SK-N-SH (cell line): ENCODE measurements around the gene HIBADH. TPM values are rescaled to one million over a fixed set of nuclear protein-coding genes. Genes with fewer than 3 reads are reported as not detected.
A peak's percentile ranks its signal among the peaks of the same experiment; 100 is the strongest.

Experiments
- CTCF ChIA-PET: fragments of 300-600, 350-600 bp; formaldehyde crosslinking; extraction: SDS; loops from one replicate; lab custom pipeline; 2021; lab: Yijun Ruan, JAX
- POLR2A ChIA-PET: fragments of 350-600 bp; sonication (Branson Sonifier 250); formaldehyde crosslinking; extraction: SDS; loops from one replicate; lab custom pipeline; 2020; ENCODE audit warnings: antibody characterized with exemption, inconsistent platforms; lab: Yijun Ruan, JAX
- DNase-seq: peaks from one replicate; pipeline ENCODE4 v3.0.0; 2012
- H2AFZ ChIP-seq: fragments of 200-600 bp; sonication (generic); 2 replicates; pipeline ENCODE4 v1.8.1; 2016; ENCODE audit warnings: antibody characterized with exemption, mild to moderate bottlenecking, low read depth
- H3F3A ChIP-seq: fragments of 200-600 bp; sonication (generic); replicated peaks from 2 replicates; pipeline ENCODE3; 2016; ENCODE audit warnings: antibody characterized with exemption, mild to moderate bottlenecking; ENCODE audit not compliant: insufficient read depth
- H3K27ac ChIP-seq, 2 experiments: fragments of 200-500 bp in 1 of 2; fragments of 200-600 bp in 1 of 2; sonication (Bioruptor generic) in 1 of 2; sonication (generic), shearing (Covaris generic) in 1 of 2; 2 replicates each; pipeline versions ENCODE4 v1.5.1 to v1.6.1; 2014 to 2016; ENCODE audit warnings: low read depth in 2 of 2, inconsistent platforms in 1 of 2, low read length in 1 of 2, mild to moderate bottlenecking in 1 of 2, mixed read lengths in 1 of 2
- H3K27me3 ChIP-seq: fragments of 200-600 bp; sonication (generic), shearing (Covaris generic); 2 replicates; pipeline ENCODE4 v1.6.1; 2016; ENCODE audit warnings: mixed run types; ENCODE audit not compliant: insufficient read depth
- H3K36me3 ChIP-seq, 2 experiments: fragments of 200-500 bp in 1 of 2; fragments of 200-600 bp in 1 of 2; sonication (Bioruptor generic) in 1 of 2; sonication (generic) in 1 of 2; replicated peaks in 1 of 2; 2 replicates each; pipeline versions ENCODE3 to v1.5.1; 2014 to 2016; ENCODE audit warnings: low read length in 1 of 2, mild to moderate bottlenecking in 1 of 2; ENCODE audit not compliant: insufficient read depth in 2 of 2, control insufficient read depth in 1 of 2
- H3K4me1 ChIP-seq, 2 experiments: fragments of 200-500 bp in 1 of 2; fragments of 200-600 bp in 1 of 2; sonication (Bioruptor generic) in 1 of 2; sonication (generic), shearing (Covaris generic) in 1 of 2; 2 replicates each; pipeline versions ENCODE4 v1.5.1 to v1.6.1; 2014 to 2016; ENCODE audit warnings: low read depth in 1 of 2, low read length in 1 of 2, mixed run types in 1 of 2; ENCODE audit not compliant: insufficient read depth in 2 of 2, control insufficient read depth in 1 of 2
- H3K4me2 ChIP-seq: fragments of 200-600 bp; sonication (generic), shearing (Covaris generic); 2 replicates; pipeline ENCODE4 v1.6.1; 2017; ENCODE audit warnings: mixed run types
- H3K4me3 ChIP-seq, 2 experiments: fragments of 200-500 bp in 1 of 2; fragments of 200-600 bp in 1 of 2; sonication (Bioruptor generic) in 1 of 2; sonication (generic), shearing (Covaris generic) in 1 of 2; 2 replicates each; pipeline versions ENCODE4 v1.5.1 to v1.8.1; 2014 to 2016; ENCODE audit warnings: low read depth in 2 of 2, inconsistent platforms in 1 of 2, low read length in 1 of 2, mild to moderate bottlenecking in 1 of 2, mixed read lengths in 1 of 2, moderate library complexity in 1 of 2
- H3K79me2 ChIP-seq: fragments of 200-600 bp; sonication (generic); 2 replicates; pipeline ENCODE4 v1.8.1; 2017; ENCODE audit warnings: mild to moderate bottlenecking; ENCODE audit not compliant: insufficient read depth
- H3K9ac ChIP-seq: fragments of 200-600 bp; sonication (generic); 2 replicates; pipeline ENCODE4 v1.6.1; 2017; ENCODE audit warnings: mixed run types
- H3K9me2 ChIP-seq: fragments of 200-600 bp; sonication (generic); 2 replicates; pipeline ENCODE4 v1.6.1; 2017; ENCODE audit warnings: mixed run types
- H3K9me3 ChIP-seq: fragments of 200-600 bp; sonication (generic); 2 replicates; pipeline ENCODE4 v1.6.1; 2017; ENCODE audit warnings: mixed run types, mild to moderate bottlenecking, moderate library complexity
- H4K20me1 ChIP-seq: fragments of 200-600 bp; sonication (generic); 2 replicates; pipeline ENCODE4 v1.6.1; 2017; ENCODE audit warnings: mild to moderate bottlenecking, mixed run types; ENCODE audit not compliant: insufficient read depth
- CHD2 ChIP-seq: fragments of 150-350 bp; IDR thresholded peaks from 2 replicates; pipeline ENCODE4 v1.6.1; 2018; ENCODE audit warnings: low read length; ENCODE audit not compliant: partially characterized antibody
- ELF1 ChIP-seq: IDR thresholded peaks from 2 replicates; pipeline ENCODE4 v1.4.0; 2012
- EZH2phosphoT487 ChIP-seq: fragments of 200-600 bp; sonication (generic); IDR thresholded peaks from 2 replicates; pipeline ENCODE4 v1.6.1; 2017; ENCODE audit warnings: low read depth, mixed run types, mild to moderate bottlenecking, antibody characterized with exemption, moderate library complexity, borderline replicate concordance
- FOSL2 ChIP-seq: IDR thresholded peaks from 2 replicates; pipeline ENCODE4 v1.4.0; 2012; ENCODE audit warnings: low read depth, mild to moderate bottlenecking, moderate library complexity, borderline replicate concordance
- FOXM1 ChIP-seq: IDR thresholded peaks from 2 replicates; pipeline ENCODE4 v1.4.0; 2012; ENCODE audit warnings: low read depth, mild to moderate bottlenecking
- GABPA ChIP-seq: IDR thresholded peaks from 2 replicates; pipeline ENCODE4 v1.4.0; 2012; ENCODE audit warnings: low read depth, mild to moderate bottlenecking
- MEF2A ChIP-seq: IDR thresholded peaks from 2 replicates; pipeline ENCODE4 v1.4.0; 2012; ENCODE audit warnings: low read depth, borderline replicate concordance
- MXI1 ChIP-seq: IDR thresholded peaks from 2 replicates; pipeline ENCODE4 v1.6.1; 2012; ENCODE audit warnings: mild to moderate bottlenecking, low read depth, low read length, improper control_type of control experiment
- NFIC ChIP-seq: IDR thresholded peaks from 2 replicates; pipeline ENCODE4 v1.4.0; 2012; ENCODE audit warnings: borderline replicate concordance
- RAD21 ChIP-seq: IDR thresholded peaks from 2 replicates; pipeline ENCODE4 v1.6.1; 2012; ENCODE audit warnings: mild to moderate bottlenecking, low read length
- RXRA ChIP-seq: IDR thresholded peaks from 2 replicates; pipeline ENCODE4 v1.4.0; 2012; ENCODE audit warnings: low read depth, mild to moderate bottlenecking, borderline replicate concordance
- SMC3 ChIP-seq: IDR thresholded peaks from 2 replicates; pipeline ENCODE4 v1.6.1; 2012; ENCODE audit warnings: low read depth, low read length, improper control_type of control experiment
- TCF12 ChIP-seq: IDR thresholded peaks from 2 replicates; pipeline ENCODE4 v1.4.0; 2012
- TEAD4 ChIP-seq: IDR thresholded peaks from 2 replicates; pipeline ENCODE4 v1.4.0; 2012; ENCODE audit warnings: mild to moderate bottlenecking, borderline replicate concordance; ENCODE audit not compliant: insufficient read depth
- USF2 ChIP-seq: fragments of 150-350 bp; IDR thresholded peaks from 2 replicates; pipeline ENCODE4 v1.6.1; 2017; ENCODE audit warnings: antibody characterized with exemption, low read length, low read depth, borderline replicate concordance
- ZBTB33 ChIP-seq: IDR thresholded peaks from 2 replicates; pipeline ENCODE4 v1.4.0; 2012; ENCODE audit warnings: low read depth, borderline replicate concordance
- WGBS: methylation state at CpG from one replicate; pipeline ENCODE4 v1.1.6; 2017; ENCODE audit warnings: low lambda C conversion rate; 5-methylcytosine and 5-hydroxymethylcytosine counted together
- polyA plus RNA-seq, 3 experiments: library from polyadenylated mRNA; depleted of rRNA; stranded (reverse); fragments of >200 nt; gene quantifications; 2 replicates each; pipeline ENCODE4 v1.2.3, GENCODE V29; 2012
- TF ChIP-seq, protein P1 (sequence below): fragments of 200-600 bp; sonication (generic); IDR thresholded peaks from 2 replicates; pipeline ENCODE4 v1.6.1; 2017; ENCODE audit warnings: antibody characterized with exemption, mild to moderate bottlenecking, moderate library complexity
- TF ChIP-seq, protein P2 (sequence below): IDR thresholded peaks from 2 replicates; pipeline ENCODE4; 2012

The HIBADH gene
- polyA plus RNA-seq, 1 of the 3 experiments (the other 2 are of a cell fraction): 71.8 TPM

DNA sequence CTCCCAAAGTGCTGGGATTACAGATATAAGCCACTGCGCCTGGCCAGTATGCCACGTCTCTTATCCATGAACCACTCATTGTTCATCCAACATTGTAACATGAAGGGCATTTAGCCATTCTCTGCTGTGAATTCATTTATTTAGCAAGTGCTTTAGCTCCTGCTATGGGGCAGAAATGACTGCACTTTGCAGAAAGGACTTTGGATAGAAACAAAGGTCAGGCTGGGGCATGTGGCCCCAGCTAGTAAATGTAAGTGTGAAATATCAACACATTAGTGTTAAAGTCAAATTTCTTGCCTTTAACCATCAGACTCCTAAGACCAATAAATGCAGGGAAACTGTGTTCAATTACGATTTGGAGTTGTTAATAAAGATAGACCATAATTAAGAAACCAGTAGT lies 49.5 kb upstream of the HIBADH start (continued):
- TF ChIP-seq, protein P1, sequence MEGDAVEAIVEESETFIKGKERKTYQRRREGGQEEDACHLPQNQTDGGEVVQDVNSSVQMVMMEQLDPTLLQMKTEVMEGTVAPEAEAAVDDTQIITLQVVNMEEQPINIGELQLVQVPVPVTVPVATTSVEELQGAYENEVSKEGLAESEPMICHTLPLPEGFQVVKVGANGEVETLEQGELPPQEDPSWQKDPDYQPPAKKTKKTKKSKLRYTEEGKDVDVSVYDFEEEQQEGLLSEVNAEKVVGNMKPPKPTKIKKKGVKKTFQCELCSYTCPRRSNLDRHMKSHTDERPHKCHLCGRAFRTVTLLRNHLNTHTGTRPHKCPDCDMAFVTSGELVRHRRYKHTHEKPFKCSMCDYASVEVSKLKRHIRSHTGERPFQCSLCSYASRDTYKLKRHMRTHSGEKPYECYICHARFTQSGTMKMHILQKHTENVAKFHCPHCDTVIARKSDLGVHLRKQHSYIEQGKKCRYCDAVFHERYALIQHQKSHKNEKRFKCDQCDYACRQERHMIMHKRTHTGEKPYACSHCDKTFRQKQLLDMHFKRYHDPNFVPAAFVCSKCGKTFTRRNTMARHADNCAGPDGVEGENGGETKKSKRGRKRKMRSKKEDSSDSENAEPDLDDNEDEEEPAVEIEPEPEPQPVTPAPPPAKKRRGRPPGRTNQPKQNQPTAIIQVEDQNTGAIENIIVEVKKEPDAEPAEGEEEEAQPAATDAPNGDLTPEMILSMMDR: no peak
- TF ChIP-seq NFIC: no peak
- TF ChIP-seq FOXM1: no peak
- no peak for TF ChIP-seq SMC3
- TF ChIP-seq ZBTB33: no peak
- no peak for TF ChIP-seq TEAD4
- TF ChIP-seq EZH2phosphoT487: no peak
- no peak for TF ChIP-seq RAD21

GRCh38 chr7:27709137-27710075 lies 46.7 kb upstream of the HIBADH start:
- Histone ChIP-seq H3K27me3 (no peaks in the 10 kb centered on the region), H3K36me3 (no peaks in the 10 kb centered on the region), H3K79me2 (no peaks in the 10 kb centered on the region), H3K4me1 (peaks cover 4 to 7% of the 10 kb centered on the region in 2 experiments; a peak in 3 of 4 replicates), H3K4me2 (peak overlapping the region; percentile 50), H3K9me3 (0 out of 2 replicates have a peak, but pooled peaks cover 4% of the 10 kb centered on the region), H2AFZ (peak overlapping the region; percentile 0; the same call in 1 of the 2 replicates), H3F3A (peaks cover 15% of the 10 kb centered on the region), H4K20me1 (no peaks in the 10 kb centered on the region), H3K27ac (peak overlapping the region; percentile 67 to 83; a peak in 3 of 4 replicates), H3K9me2 (no peaks in the 10 kb centered on the region), H3K9ac (no peak overlapping the region), H3K4me3 (no peak overlapping the region)
- POLR2A ChIA-PET: interaction anchor here (0.8 kb wide), 1 partner anchor 46 kb away, joined by 3 read pairs; no protein-coding TSS in a partner anchor
- CTCF ChIA-PET: interaction anchor here (0.8 to 2.1 kb wide), 3 partner anchors 13 to 387 kb away, joined by 3 to 7 read pairs (median 4); no protein-coding TSS in a partner anchor
- peak; percentile 26 for DNase-seq
- 36% methylated on average over 2 of the region's 2 CpGs for WGBS
- peak; percentile 96 for TF ChIP-seq FOSL2
- no peak for TF ChIP-seq ELF1
- peak; percentile 99 for TF ChIP-seq TCF12
- TF ChIP-seq, protein P2, sequence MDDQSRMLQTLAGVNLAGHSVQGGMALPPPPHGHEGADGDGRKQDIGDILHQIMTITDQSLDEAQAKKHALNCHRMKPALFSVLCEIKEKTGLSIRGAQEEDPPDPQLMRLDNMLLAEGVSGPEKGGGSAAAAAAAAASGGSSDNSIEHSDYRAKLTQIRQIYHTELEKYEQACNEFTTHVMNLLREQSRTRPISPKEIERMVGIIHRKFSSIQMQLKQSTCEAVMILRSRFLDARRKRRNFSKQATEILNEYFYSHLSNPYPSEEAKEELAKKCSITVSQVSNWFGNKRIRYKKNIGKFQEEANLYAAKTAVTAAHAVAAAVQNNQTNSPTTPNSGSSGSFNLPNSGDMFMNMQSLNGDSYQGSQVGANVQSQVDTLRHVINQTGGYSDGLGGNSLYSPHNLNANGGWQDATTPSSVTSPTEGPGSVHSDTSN: peak; percentile 98
- peak; percentile 88; the same call in 1 of the 2 replicates for TF ChIP-seq MEF2A
- peak; percentile 81; the same call in 1 of the 2 replicates for TF ChIP-seq RXRA
- TF ChIP-seq EZH2phosphoT487: no peak
- 0 out of 2 replicates have a peak, but pooled peaks have one; percentile 8 for TF ChIP-seq MXI1
- TF ChIP-seq CHD2: no peak
- TF ChIP-seq GABPA: no peak; the same call in 1 of the 2 replicates
- TF ChIP-seq USF2: no peak
- TF ChIP-seq SMC3: no peak
- TF ChIP-seq, protein P1: no peak
